ENCODE results near the gene PLEKHG3. TPM values are rescaled to one million over a fixed set of nuclear protein-coding genes. Genes with fewer than 3 reads are reported as not detected.

PLEKHG3 gene
- total and polyA plus RNA-seq, 2 of the 4 experiments (the other 2 are of a cell fraction), result 8.2 to 8.4 TPM

- no peak overlapping the region for H3K4ac ChIP-seq (ENCODE audit: low read depth, low read length)
- ChIA-PET POLR2A (ENCODE audit: unreplicated experiment) (no interaction called here), CTCF (no interaction called here)
- H2AK9ac ChIP-seq (replicated peaks; ENCODE audit: low read depth, low read length, poor library complexity), result no peak overlapping the region
- no peak overlapping the region for H3K9ac ChIP-seq (ENCODE audit: low read depth, low read length)
- peaks cover 13% of the 10 kb centered on the region for H3K4me1 ChIP-seq (ENCODE audit: control insufficient read depth, insufficient read depth, low read length)
- H4K8ac ChIP-seq (ENCODE audit: low read depth in 2 of 2, low read length in 2 of 2), result no peak overlapping the region
- H3K9me1 ChIP-seq (ENCODE audit: insufficient read depth, low read length), result peaks cover 29% of the 10 kb centered on the region
- TF ChIP-seq RAD21 (IDR thresholded peaks at IDR 0.05; ENCODE audit: low read length) (no peak), POLR2A (IDR thresholded peaks at IDR 0.05; ENCODE audit: low read depth, low read length) (no peak), FOS (IDR thresholded peaks at IDR 0.05; ENCODE audit: low read depth, low read length) (no peak), CEBPB (IDR thresholded peaks at IDR 0.05; ENCODE audit: low read depth, low read length) (no peak), MXI1 (IDR thresholded peaks at IDR 0.05; ENCODE audit: borderline replicate concordance, low read depth, low read length) (no peak), CTCF (conservative IDR thresholded peaks at IDR 0.05; ENCODE audit: low read depth, low read length) (no peak), RFX5 (IDR thresholded peaks at IDR 0.05; ENCODE audit: low read depth, low read length) (no peak), BHLHE40 (IDR thresholded peaks at IDR 0.05; ENCODE audit: low read depth, low read length) (no peak)
- no peak overlapping the region for H2BK15ac ChIP-seq (ENCODE audit: low read depth, low read length)
- no peak overlapping the region for H2BK5ac ChIP-seq (ENCODE audit: low read depth, low read length, poor library complexity, severe bottlenecking)
- no peaks in the 10 kb centered on the region for H3K9me3 ChIP-seq (ENCODE audit: control insufficient read depth, insufficient read depth, low read length)
- H4K91ac ChIP-seq (ENCODE audit: insufficient read depth, low read depth, low read length), result no peak overlapping the region
- BruUV-seq (replicated peaks), result no TSS peak
- no peak overlapping the region for H2BK120ac ChIP-seq (ENCODE audit: low read depth, low read length)
- peaks cover 3 to 31% of the 10 kb centered on the region in 2 experiments; a peak in 3 of 4 replicates for H3K79me1 ChIP-seq (ENCODE audit: low read depth in 1 of 2, low read length in 2 of 2)
- H3K18ac ChIP-seq (ENCODE audit: low read depth, low read length), result no peak overlapping the region
- no peak overlapping the region for H3K23ac ChIP-seq (ENCODE audit: low read depth, low read length)
- no peak overlapping the region for H2AFZ ChIP-seq (replicated peaks; ENCODE audit: low read length, poor library complexity)
- no peak overlapping the region for H3K27ac ChIP-seq (ENCODE audit: insufficient read depth, low read length)
- DNase-seq (no peak), ATAC-seq (ENCODE audit: low read depth) (no peak)
- H2AK5ac ChIP-seq (ENCODE audit: low read depth, low read length), result no peak overlapping the region
- H3K4me2 ChIP-seq (ENCODE audit: low read depth, low read length), result no peak overlapping the region
- no peak overlapping the region for H3K4me3 ChIP-seq (ENCODE audit: insufficient read depth, low read depth, low read length)
- no peak overlapping the region for H3K56ac ChIP-seq (ENCODE audit: extremely low read depth, insufficient read depth, low read length)
- WGBS, 2 experiments (ENCODE audit: extremely low coverage in 2 of 2, insufficient read length in 1 of 2), result 92% methylated on average over 2 of the region's 9 CpGs; no CpG with 5 or more reads in 1 of the 2 experiments
- intact Hi-C loops (cut with micrococcal nuclease) (no loop called here), dilution Hi-C loops (cut with HindIII; ENCODE audit: low sequenced_read_pairs, unreplicated experiment) (no loop called here), in situ Hi-C loops (cut with MboI; ENCODE audit: low sequenced_read_pairs) (no loop called here)
- no peak overlapping the region for H2BK20ac ChIP-seq (ENCODE audit: low read depth, low read length)
- no peaks in the 10 kb centered on the region for H3K36me3 ChIP-seq (ENCODE audit: control insufficient read depth, insufficient read depth, low read length)
- H4K5ac ChIP-seq (ENCODE audit: low read depth, low read length), result no peak overlapping the region
- no peaks in the 10 kb centered on the region; the same call in 1 of the 2 replicates for H4K20me1 ChIP-seq (ENCODE audit: insufficient read depth, low read length)
- H3K14ac ChIP-seq (replicated peaks; ENCODE audit: low read depth, low read length), result no peak overlapping the region
- no peaks in the 10 kb centered on the region for H3K27me3 ChIP-seq (ENCODE audit: control insufficient read depth, insufficient read depth, low read length)
Observed at GRCh38 chr14:64721899-64722298, 17.7 kb downstream of the PLEKHG3 start.
